ENCODE data around the gene UBR4.

UBR4 gene

GRCh38 chr1:19115082-19115808 lies 94.8 kb downstream of the UBR4 start:
- H3K36me3 ChIP-seq (ENCODE audit: insufficient read depth, low read length) = peaks cover 99% of the 10 kb centered on the region
- no peak overlapping the region for H3K4me3 ChIP-seq
- no peak for DNase-seq (ENCODE audit: low read depth, low spot score)
- no peak overlapping the region for H3K27ac ChIP-seq
- TF ChIP-seq POLR2AphosphoS5 (IDR thresholded peaks at IDR 0.05; ENCODE audit: borderline replicate concordance, low read depth, low read length) (no peak), EZH2 (IDR thresholded peaks at IDR 0.05) (no peak), FOXP2 (optimal IDR thresholded peaks at IDR 0.05; ENCODE audit: control extremely low read depth, extremely low read length, insufficient read depth) (no peak)
- no peak overlapping the region for H3K9ac ChIP-seq (ENCODE audit: insufficient read length)
- H3K9me3 ChIP-seq (ENCODE audit: low read depth, low read length) = no peaks in the 10 kb centered on the region

- no peak overlapping the region for H3K4me3 ChIP-seq
- H3K9ac ChIP-seq (ENCODE audit: insufficient read length) = no peak overlapping the region
- H3K9me3 ChIP-seq (ENCODE audit: low read depth, low read length) = no peaks in the 10 kb centered on the region
- H3K27ac ChIP-seq = no peak overlapping the region
- DNase-seq (ENCODE audit: low read depth, low spot score) = no peak
- TF ChIP-seq POLR2AphosphoS5 (IDR thresholded peaks at IDR 0.05; ENCODE audit: borderline replicate concordance, low read depth, low read length) = no peak
- no peak for TF ChIP-seq EZH2 (IDR thresholded peaks at IDR 0.05)
- TF ChIP-seq FOXP2 (optimal IDR thresholded peaks at IDR 0.05; ENCODE audit: control extremely low read depth, extremely low read length, insufficient read depth) = no peak
- peaks cover 99% of the 10 kb centered on the region for H3K36me3 ChIP-seq (ENCODE audit: insufficient read depth, low read length)
Observed at GRCh38 chr1:19113697-19114092, 96.4 kb downstream of the UBR4 start.

GRCh38 chr1:19112891-19113696 lies 97.0 kb downstream of the UBR4 start:
- no peak for DNase-seq (ENCODE audit: low read depth, low spot score)
- Histone ChIP-seq H3K9ac (ENCODE audit: insufficient read length) (no peak overlapping the region), H3K36me3 (ENCODE audit: insufficient read depth, low read length) (peaks cover 100% of the 10 kb centered on the region), H3K9me3 (ENCODE audit: low read depth, low read length) (no peaks in the 10 kb centered on the region), H3K4me3 (no peak overlapping the region), H3K27ac (no peak overlapping the region)
- TF ChIP-seq POLR2AphosphoS5 (IDR thresholded peaks at IDR 0.05; ENCODE audit: borderline replicate concordance, low read depth, low read length) = no peak
- TF ChIP-seq FOXP2 (optimal IDR thresholded peaks at IDR 0.05; ENCODE audit: control extremely low read depth, extremely low read length, insufficient read depth) = no peak
- TF ChIP-seq EZH2 (IDR thresholded peaks at IDR 0.05) = no peak

GRCh38 chr1:19110257-19110927 lies 99.7 kb downstream of the UBR4 start:
- H3K27ac ChIP-seq = no peak overlapping the region
- no peaks in the 10 kb centered on the region for H3K9me3 ChIP-seq (ENCODE audit: low read depth, low read length)
- H3K36me3 ChIP-seq (ENCODE audit: insufficient read depth, low read length) = peaks cover 98% of the 10 kb centered on the region
- no peak overlapping the region for H3K4me3 ChIP-seq
- TF ChIP-seq FOXP2 (optimal IDR thresholded peaks at IDR 0.05; ENCODE audit: control extremely low read depth, extremely low read length, insufficient read depth) (no peak), POLR2AphosphoS5 (IDR thresholded peaks at IDR 0.05; ENCODE audit: borderline replicate concordance, low read depth, low read length) (no peak), EZH2 (IDR thresholded peaks at IDR 0.05) (no peak)
- H3K9ac ChIP-seq (ENCODE audit: insufficient read length) = no peak overlapping the region
- no peak for DNase-seq (ENCODE audit: low read depth, low spot score)

- no peaks in the 10 kb centered on the region for H3K9me3 ChIP-seq (ENCODE audit: low read depth, low read length)
- no peak overlapping the region for H3K4me3 ChIP-seq
Observed at GRCh38 chr1:19109545-19109944, 100.5 kb downstream of the UBR4 start.

GRCh38 chr1:19101244-19101643 lies 108.8 kb downstream of the UBR4 start:
- TF ChIP-seq FOXP2 (optimal IDR thresholded peaks at IDR 0.05; ENCODE audit: control extremely low read depth, extremely low read length, insufficient read depth) = no peak
- TF ChIP-seq POLR2AphosphoS5 (IDR thresholded peaks at IDR 0.05; ENCODE audit: borderline replicate concordance, low read depth, low read length) = no peak
- TF ChIP-seq EZH2 (IDR thresholded peaks at IDR 0.05) = no peak
- H3K9ac ChIP-seq (ENCODE audit: insufficient read length) = no peak overlapping the region
- H3K27ac ChIP-seq = no peak overlapping the region
- H3K4me3 ChIP-seq = no peak overlapping the region
- DNase-seq (ENCODE audit: low read depth, low spot score) = no peak
- no peaks in the 10 kb centered on the region for H3K9me3 ChIP-seq (ENCODE audit: low read depth, low read length)
- H3K36me3 ChIP-seq (ENCODE audit: insufficient read depth, low read length) = peaks cover 100% of the 10 kb centered on the region

More at GRCh38 chr1:19109545-19109944, 100.5 kb downstream of the UBR4 start:
- TF ChIP-seq FOXP2 (optimal IDR thresholded peaks at IDR 0.05; ENCODE audit: control extremely low read depth, extremely low read length, insufficient read depth) = no peak
- TF ChIP-seq POLR2AphosphoS5 (IDR thresholded peaks at IDR 0.05; ENCODE audit: borderline replicate concordance, low read depth, low read length) = no peak
- no peak for TF ChIP-seq EZH2 (IDR thresholded peaks at IDR 0.05)
- Histone ChIP-seq H3K27ac (no peak overlapping the region), H3K36me3 (ENCODE audit: insufficient read depth, low read length) (peaks cover 98% of the 10 kb centered on the region), H3K9ac (ENCODE audit: insufficient read length) (no peak overlapping the region)
- no peak for DNase-seq (ENCODE audit: low read depth, low spot score)

GRCh38 chr1:19100028-19100427 lies 110.0 kb downstream of the UBR4 start:
- peaks cover 100% of the 10 kb centered on the region for H3K36me3 ChIP-seq (ENCODE audit: insufficient read depth, low read length)
- H3K9me3 ChIP-seq (ENCODE audit: low read depth, low read length) = no peaks in the 10 kb centered on the region

GRCh38 chr1:19096990-19097389 lies 113.1 kb downstream of the UBR4 start:
- Histone ChIP-seq H3K36me3 (ENCODE audit: insufficient read depth, low read length) (peaks cover 100% of the 10 kb centered on the region), H3K9ac (ENCODE audit: insufficient read length) (no peak overlapping the region), H3K4me3 (no peak overlapping the region), H3K27ac (no peak overlapping the region), H3K9me3 (ENCODE audit: low read depth, low read length) (no peaks in the 10 kb centered on the region)
- TF ChIP-seq EZH2 (IDR thresholded peaks at IDR 0.05) (no peak), POLR2AphosphoS5 (IDR thresholded peaks at IDR 0.05; ENCODE audit: borderline replicate concordance, low read depth, low read length) (no peak), FOXP2 (optimal IDR thresholded peaks at IDR 0.05; ENCODE audit: control extremely low read depth, extremely low read length, insufficient read depth) (no peak)
- no peak for DNase-seq (ENCODE audit: low read depth, low spot score)

More at GRCh38 chr1:19100028-19100427, 110.0 kb downstream of the UBR4 start:
- Histone ChIP-seq H3K27ac (no peak overlapping the region), H3K9ac (ENCODE audit: insufficient read length) (no peak overlapping the region), H3K4me3 (no peak overlapping the region)
- no peak for TF ChIP-seq EZH2 (IDR thresholded peaks at IDR 0.05)
- no peak for TF ChIP-seq FOXP2 (optimal IDR thresholded peaks at IDR 0.05; ENCODE audit: control extremely low read depth, extremely low read length, insufficient read depth)
- no peak for TF ChIP-seq POLR2AphosphoS5 (IDR thresholded peaks at IDR 0.05; ENCODE audit: borderline replicate concordance, low read depth, low read length)
- no peak for DNase-seq (ENCODE audit: low read depth, low spot score)

Data from SK-N-MC (cell line).